IMR-90 (cell line): ENCODE results near the gene IDI2. TPM values are rescaled to one million over a fixed set of nuclear protein-coding genes. Genes with fewer than 3 reads are reported as not detected.

ENCODE experiments used
- ATAC-seq: fragments of 200-7000 bp; cut with Tn5 transposase; 2 replicates; pipeline ENCODE4 v1.9.1; 2020; ENCODE audit warnings: low read depth, mild to moderate bottlenecking, moderate library complexity
- BruUV-seq: library from RNA; stranded (reverse); fragments of 400-500 nt; replicated peaks from 2 replicates; lab custom pipeline; 2021; lab: Mats Ljungman, UMichigan
- CTCF ChIA-PET: fragments of 300-600 bp; formaldehyde crosslinking; extraction: SDS; loops from one replicate; lab custom pipeline; 2021; ENCODE audit warnings: antibody characterized with exemption; lab: Yijun Ruan, JAX
- POLR2A ChIA-PET: fragments of 300-600 bp; sonication (Branson Sonifier 250); formaldehyde crosslinking; loops from one replicate; lab custom pipeline; 2022; ENCODE audit warnings: antibody characterized with exemption; ENCODE audit not compliant: unreplicated experiment; lab: Charles Lee
- DNase-seq: peaks from one replicate; pipeline ENCODE4 v3.0.0; 2013
- H2AFZ ChIP-seq: replicated peaks from 2 replicates; pipeline ENCODE3; 2013; ENCODE audit warnings: low read length, mild to moderate bottlenecking; ENCODE audit not compliant: poor library complexity
- H2AK5ac ChIP-seq: 2 replicates; pipeline ENCODE4 v1.6.1; 2013; ENCODE audit warnings: low read depth, low read length, inconsistent platforms
- H2AK9ac ChIP-seq: replicated peaks from 2 replicates; pipeline ENCODE3; 2013; ENCODE audit warnings: mild to moderate bottlenecking, low read depth, low read length, moderate library complexity; ENCODE audit not compliant: poor library complexity
- H2BK120ac ChIP-seq: 2 replicates; pipeline ENCODE4 v1.6.1; 2013; ENCODE audit warnings: low read depth, low read length, inconsistent platforms
- H2BK15ac ChIP-seq: 3 replicates; pipeline ENCODE4 v1.6.1; 2013; ENCODE audit warnings: low read depth, low read length, inconsistent platforms
- H2BK20ac ChIP-seq: 2 replicates; pipeline ENCODE4 v1.6.1; 2013; ENCODE audit warnings: low read depth, mild to moderate bottlenecking, inconsistent platforms, low read length, moderate library complexity
- H2BK5ac ChIP-seq: 2 replicates; pipeline ENCODE4 v1.6.1; 2013; ENCODE audit warnings: mild to moderate bottlenecking, low read depth, low read length, inconsistent platforms; ENCODE audit not compliant: poor library complexity, severe bottlenecking
- H3K14ac ChIP-seq: replicated peaks from 2 replicates; pipeline ENCODE4 v1.6.1; 2013; ENCODE audit warnings: low read depth, low read length, inconsistent platforms
- H3K18ac ChIP-seq: 2 replicates; pipeline ENCODE4 v1.6.1; 2013; ENCODE audit warnings: low read depth, low read length, control low read depth
- H3K23ac ChIP-seq: 2 replicates; pipeline ENCODE4 v1.6.1; 2013; ENCODE audit warnings: low read depth, low read length, inconsistent platforms
- H3K27ac ChIP-seq: 2 replicates; pipeline ENCODE4 v1.5.1; 2013; ENCODE audit warnings: mild to moderate bottlenecking, control low read depth, low read length; ENCODE audit not compliant: insufficient read depth
- H3K27me3 ChIP-seq: 2 replicates; pipeline ENCODE4 v1.6.1; 2013; ENCODE audit warnings: low read length; ENCODE audit not compliant: control insufficient read depth, insufficient read depth
- H3K36me3 ChIP-seq: 2 replicates; pipeline ENCODE4 v1.6.1; 2013; ENCODE audit warnings: low read length, mixed read lengths; ENCODE audit not compliant: control insufficient read depth, insufficient read depth
- H3K4ac ChIP-seq: 2 replicates; pipeline ENCODE4 v1.6.1; 2013; ENCODE audit warnings: low read depth, low read length, inconsistent platforms
- H3K4me1 ChIP-seq: 2 replicates; pipeline ENCODE4 v1.6.1; 2013; ENCODE audit warnings: low read length, mixed read lengths; ENCODE audit not compliant: control insufficient read depth, insufficient read depth
- H3K4me2 ChIP-seq: 2 replicates; pipeline ENCODE4 v1.6.1; 2013; ENCODE audit warnings: low read depth, mild to moderate bottlenecking, control low read depth, low read length, moderate library complexity
- H3K4me3 ChIP-seq: 2 replicates; pipeline ENCODE4 v1.5.1; 2013; ENCODE audit warnings: low read depth, mild to moderate bottlenecking, control low read depth, low read length, moderate library complexity; ENCODE audit not compliant: insufficient read depth
- H3K56ac ChIP-seq: 2 replicates; pipeline ENCODE4 v1.6.1; 2013; ENCODE audit warnings: low read length, inconsistent platforms; ENCODE audit not compliant: insufficient read depth; ENCODE audit errors: extremely low read depth
- H3K79me1 ChIP-seq, 2 experiments: 2 replicates each; pipeline ENCODE4 v1.6.1; 2013; ENCODE audit warnings: low read length in 2 of 2, inconsistent platforms in 1 of 2, low read depth in 1 of 2
- H3K9ac ChIP-seq: 2 replicates; pipeline ENCODE4 v1.6.1; 2013; ENCODE audit warnings: low read depth, low read length, control low read depth
- H3K9me1 ChIP-seq: 2 replicates; pipeline ENCODE4 v1.6.1; 2013; ENCODE audit warnings: low read length, inconsistent platforms; ENCODE audit not compliant: insufficient read depth
- H3K9me3 ChIP-seq: 2 replicates; pipeline ENCODE4 v1.6.1; 2013; ENCODE audit warnings: low read length; ENCODE audit not compliant: control insufficient read depth, insufficient read depth
- H4K20me1 ChIP-seq: 2 replicates; pipeline ENCODE4 v1.6.1; 2013; ENCODE audit warnings: low read length, inconsistent platforms; ENCODE audit not compliant: insufficient read depth
- H4K5ac ChIP-seq: 2 replicates; pipeline ENCODE4 v1.6.1; 2013; ENCODE audit warnings: mild to moderate bottlenecking, low read depth, low read length, control low read depth
- H4K8ac ChIP-seq, 2 experiments: 2 replicates each; pipeline ENCODE4 v1.6.1; 2013; ENCODE audit warnings: low read depth in 2 of 2, low read length in 2 of 2, control low read depth in 1 of 2, inconsistent platforms in 1 of 2
- H4K91ac ChIP-seq: 2 replicates; pipeline ENCODE4 v1.6.1; 2013; ENCODE audit warnings: low read depth, low read length, inconsistent platforms; ENCODE audit not compliant: insufficient read depth
- BHLHE40 ChIP-seq: fragments of 150-350 bp; IDR thresholded peaks from 2 replicates; pipeline ENCODE4 v1.6.1; 2016; ENCODE audit warnings: mild to moderate bottlenecking, low read depth, low read length
- CHD1 ChIP-seq: IDR thresholded peaks from 2 replicates; pipeline ENCODE4 v1.6.1; 2012; ENCODE audit warnings: low read depth, low read length, improper control_type of control experiment
- CTCF ChIP-seq: conservative IDR thresholded peaks from 2 replicates; pipeline ENCODE4 v1.5.1; 2012; ENCODE audit warnings: mild to moderate bottlenecking, low read depth, low read length, improper control_type of control experiment
- ELK1 ChIP-seq: fragments of 150-350 bp; IDR thresholded peaks from 2 replicates; pipeline ENCODE4 v1.6.1; 2016; ENCODE audit warnings: low read depth, mild to moderate bottlenecking, low read length, moderate library complexity, borderline replicate concordance
- MAFK ChIP-seq: IDR thresholded peaks from 2 replicates; pipeline ENCODE4 v1.6.1; 2012; ENCODE audit warnings: low read depth, low read length, improper control_type of control experiment
- MAZ ChIP-seq: IDR thresholded peaks from 2 replicates; pipeline ENCODE4 v1.6.1; 2012; ENCODE audit warnings: low read depth, mild to moderate bottlenecking, low read length, improper control_type of control experiment, moderate library complexity, borderline replicate concordance
- NFE2L2 ChIP-seq: fragments of 150-350 bp; IDR thresholded peaks from 2 replicates; pipeline ENCODE4 v1.6.1; 2016; ENCODE audit warnings: low read depth, mild to moderate bottlenecking, low read length
- POLR2A ChIP-seq: IDR thresholded peaks from 2 replicates; pipeline ENCODE4 v1.6.1; 2012; ENCODE audit warnings: mild to moderate bottlenecking, low read depth, low read length
- RAD21 ChIP-seq: IDR thresholded peaks from 2 replicates; pipeline ENCODE4 v1.6.1; 2012; ENCODE audit warnings: low read length, improper control_type of control experiment
- RFX5 ChIP-seq: IDR thresholded peaks from 2 replicates; pipeline ENCODE4 v1.8.0; 2012; ENCODE audit warnings: low read depth, mild to moderate bottlenecking, low read length, moderate library complexity
- SMC3 ChIP-seq: fragments of 150-350 bp; IDR thresholded peaks from 2 replicates; pipeline ENCODE4 v1.6.1; 2016; ENCODE audit warnings: low read depth, mild to moderate bottlenecking, antibody characterized with exemption, low read length, moderate library complexity
- USF2 ChIP-seq: fragments of 150-350 bp; IDR thresholded peaks from 2 replicates; pipeline ENCODE4 v1.6.1; 2017; ENCODE audit warnings: mild to moderate bottlenecking, antibody characterized with exemption, low read length, low read depth
- WGBS, 2 experiments: methylation state at CpG; one replicate each; pipeline versions ENCODE4 v1.1.5 to v1.1.7; 2013; ENCODE audit warnings: missing lambda C conversion rate in 2 of 2; ENCODE audit not compliant: insufficient read length in 1 of 2; ENCODE audit errors: extremely low coverage in 2 of 2; 5-methylcytosine and 5-hydroxymethylcytosine counted together
- dilution Hi-C: fragments of 300-500 bp; cut with HindIII; formaldehyde crosslinking; loops from one replicate; pipeline ENCODE4 v1.14.3; 2018; ENCODE audit warnings: low sequenced_read_pairs; ENCODE audit not compliant: unreplicated experiment
- in situ Hi-C: fragments of 300-500 bp; cut with MboI; formaldehyde crosslinking; loops from 3 replicates; pipeline ENCODE4 v1.14.3; 2019; ENCODE audit warnings: low sequenced_read_pairs, inconsistent platforms, mixed read lengths
- intact Hi-C: fragments of 100-400 bp; cut with micrococcal nuclease; formaldehyde crosslinking; loops from 2 replicates; pipeline ENCODE4 v1.10.0; 2022
- polyA plus RNA-seq, 3 experiments: library from polyadenylated mRNA; depleted of rRNA; stranded (reverse); fragments of >200 nt; gene quantifications; 2 replicates each; pipeline ENCODE4 v1.2.3, GENCODE V29; 2012; ENCODE audit warnings: low replicate concordance in 1 of 3
- total RNA-seq: library from RNA; depleted of rRNA; stranded (reverse); fragments of >200 nt; gene quantifications from 2 replicates; pipeline ENCODE4 v1.2.3, GENCODE V29; 2012

The IDI2 gene
- total and polyA plus RNA-seq, 2 of the 4 experiments (the other 2 are of a cell fraction), result not detected

- peaks cover 18% of the 10 kb centered on the region for H4K20me1 ChIP-seq
- no peak overlapping the region for H3K14ac ChIP-seq
- H3K36me3 ChIP-seq, result peaks cover 68% of the 10 kb centered on the region
- no peak overlapping the region for H2BK20ac ChIP-seq
- no peak overlapping the region for H3K4me2 ChIP-seq
- TF ChIP-seq RFX5, result no peak
- no peak for TF ChIP-seq CHD1
- TF ChIP-seq ELK1, result no peak
- no peak for TF ChIP-seq USF2
- TF ChIP-seq RAD21, result no peak
- TF ChIP-seq MAZ, result no peak
- TF ChIP-seq NFE2L2, result no peak
- no peak for TF ChIP-seq SMC3
- no peak for TF ChIP-seq POLR2A
- no peak for TF ChIP-seq MAFK
- no peak for TF ChIP-seq BHLHE40
- TF ChIP-seq CTCF, result no peak
- ChIA-PET POLR2A (no interaction called here), CTCF (no interaction called here)
- DNase-seq, result no peak
- no peak overlapping the region for H2BK5ac ChIP-seq
- H2AK9ac ChIP-seq, result no peak overlapping the region
- H3K18ac ChIP-seq, result no peak overlapping the region
- no peak overlapping the region for H3K27ac ChIP-seq
- H3K56ac ChIP-seq, result no peak overlapping the region
- H3K23ac ChIP-seq, result no peak overlapping the region
- H3K4me1 ChIP-seq, result no peaks in the 10 kb centered on the region
- no peak overlapping the region for H3K4ac ChIP-seq
- H3K4me3 ChIP-seq, result no peak overlapping the region
- H3K9ac ChIP-seq, result no peak overlapping the region
- no peak for ATAC-seq
- H2BK15ac ChIP-seq, result no peak overlapping the region
- H3K9me1 ChIP-seq, result peaks cover 5% of the 10 kb centered on the region; the same call in 1 of the 2 replicates
- H4K8ac ChIP-seq, result no peak overlapping the region
- no TSS peak for BruUV-seq
- dilution Hi-C loops, result no loop called here
- no peaks in the 10 kb centered on the region for H3K9me3 ChIP-seq
- no peak overlapping the region for H2BK120ac ChIP-seq
- H3K27me3 ChIP-seq, result no peaks in the 10 kb centered on the region
- H2AK5ac ChIP-seq, result no peak overlapping the region
- in situ Hi-C loops, result no loop called here
- no peak overlapping the region for H2AFZ ChIP-seq
- H4K5ac ChIP-seq, result no peak overlapping the region
- intact Hi-C loops, result no loop called here
- H4K91ac ChIP-seq, result no peak overlapping the region
- WGBS, 2 experiments, result no CpG with 5 or more reads among the region's 9 CpGs
- H3K79me1 ChIP-seq, result peaks cover 26 to 42% of the 10 kb centered on the region in 2 experiments
Measured at GRCh38 chr10:1009071-1009494, 16.6 kb downstream of the IDI2 start.
